PFSK-1 (cell line): ENCODE results near the gene FGR.

Experiments used
- POLR2AphosphoS5 ChIP-seq: IDR thresholded peaks from 2 replicates; pipeline ENCODE4 v1.6.1; 2012; ENCODE audit warnings: low read depth, mild to moderate bottlenecking, control low read depth, low read length, moderate library complexity
- SIN3A ChIP-seq: IDR thresholded peaks from 2 replicates; pipeline ENCODE4 v1.6.1; 2012; ENCODE audit warnings: mild to moderate bottlenecking, low read length, moderate library complexity, borderline replicate concordance; ENCODE audit not compliant: insufficient read depth
- TAF1 ChIP-seq: IDR thresholded peaks from 2 replicates; pipeline ENCODE4 v1.6.1; 2012; ENCODE audit warnings: low read length, control low read depth, borderline replicate concordance; ENCODE audit not compliant: insufficient read depth

DNA sequence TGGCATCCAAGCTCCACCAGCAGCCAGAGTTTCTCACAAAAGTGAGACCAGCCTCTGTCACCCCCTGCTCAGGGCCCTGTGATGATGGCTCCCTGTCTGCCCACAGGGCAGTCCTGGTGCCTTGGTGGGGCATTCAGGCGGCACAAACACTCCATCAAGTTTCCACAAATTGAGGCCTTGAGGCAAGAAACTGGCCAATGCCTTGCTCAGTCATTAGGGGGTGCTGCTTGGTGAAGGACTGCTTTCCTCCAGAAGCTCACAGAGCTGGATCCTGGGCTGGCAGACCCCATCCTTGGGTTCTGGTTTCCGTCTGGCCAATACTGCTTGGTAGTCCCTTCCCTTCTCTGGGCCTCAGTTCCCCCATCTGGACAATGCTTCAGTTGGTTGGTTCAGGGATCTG is 18.5 kb downstream of the FGR start:
- TF ChIP-seq POLR2AphosphoS5 (no peak), TAF1 (no peak), SIN3A (no peak)
